ENCODE measurements around the gene MLLT1.

MLLT1 gene

DNA sequence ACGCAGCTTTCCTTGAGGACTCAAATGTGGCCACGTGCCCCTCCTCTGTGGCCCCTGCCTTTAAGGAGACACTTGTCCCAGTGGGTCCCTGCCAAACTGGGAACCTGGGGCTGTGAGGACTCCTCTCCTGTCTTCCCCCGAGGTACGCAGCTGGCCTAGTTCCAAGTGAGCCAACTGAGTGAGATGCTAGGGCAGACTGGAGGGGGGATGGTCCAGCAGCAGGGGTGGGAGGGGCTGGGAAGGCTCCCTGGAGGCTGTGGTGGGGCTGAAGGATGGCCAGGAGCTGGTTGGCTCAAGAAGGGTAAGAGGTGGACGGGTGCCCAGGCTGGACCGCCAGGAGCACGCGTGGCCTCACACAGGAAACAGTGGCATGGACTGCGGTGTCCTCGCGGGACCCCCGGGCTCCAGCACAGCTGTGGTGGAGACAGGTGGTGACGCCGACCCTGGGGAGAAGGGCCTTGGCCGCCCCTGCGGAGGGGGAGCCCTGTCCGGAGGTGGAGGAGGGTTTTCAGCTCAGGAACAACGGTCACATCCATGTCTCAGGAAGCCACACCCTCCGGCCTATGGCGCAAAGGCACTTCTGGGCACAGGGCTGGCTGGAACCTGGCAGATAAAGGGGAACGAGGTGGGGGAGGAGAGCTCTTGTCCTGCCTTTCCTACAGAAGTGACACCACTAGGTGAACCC, 45.8 kb downstream of the MLLT1 start:
- no peak for DNase-seq

DNA sequence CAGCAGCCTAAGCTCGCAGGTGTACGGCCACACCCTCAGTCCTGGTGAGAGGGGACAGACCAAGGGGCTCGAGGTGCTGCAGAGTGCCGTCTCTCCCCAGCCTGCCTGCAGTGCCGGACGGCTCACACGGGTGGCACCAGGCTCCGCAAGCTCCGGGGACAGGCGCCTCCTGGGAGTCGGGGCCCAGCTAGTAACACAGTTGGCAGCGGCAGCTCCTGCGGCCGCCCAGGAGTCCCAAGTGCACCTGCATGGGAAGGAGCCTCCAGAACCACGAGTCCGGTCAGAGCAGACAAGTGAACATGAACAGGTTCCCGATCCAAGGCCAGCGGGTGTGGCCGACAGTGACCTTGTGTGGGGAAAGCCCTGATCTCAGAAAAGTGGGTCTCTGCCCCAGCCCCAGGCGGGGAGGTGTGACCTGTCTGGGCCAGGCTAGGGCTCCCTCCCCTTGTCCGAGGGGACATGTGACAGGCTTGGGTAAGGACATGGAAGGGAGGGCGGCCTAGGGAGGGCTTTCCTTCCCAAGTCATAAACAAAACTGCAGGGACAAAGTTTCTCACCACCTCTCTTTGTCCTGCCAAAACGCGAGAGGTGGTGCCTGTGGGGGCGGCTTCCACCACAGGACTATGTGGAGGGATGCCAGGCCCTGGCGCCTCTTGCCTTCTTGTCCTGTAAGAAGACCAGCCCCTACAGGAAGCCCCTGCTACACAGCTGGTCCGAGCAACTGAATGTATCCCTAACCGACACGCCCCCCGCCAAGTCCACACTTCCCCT, 46.5 kb downstream of the MLLT1 start:
- DNase-seq: no peak

DNA sequence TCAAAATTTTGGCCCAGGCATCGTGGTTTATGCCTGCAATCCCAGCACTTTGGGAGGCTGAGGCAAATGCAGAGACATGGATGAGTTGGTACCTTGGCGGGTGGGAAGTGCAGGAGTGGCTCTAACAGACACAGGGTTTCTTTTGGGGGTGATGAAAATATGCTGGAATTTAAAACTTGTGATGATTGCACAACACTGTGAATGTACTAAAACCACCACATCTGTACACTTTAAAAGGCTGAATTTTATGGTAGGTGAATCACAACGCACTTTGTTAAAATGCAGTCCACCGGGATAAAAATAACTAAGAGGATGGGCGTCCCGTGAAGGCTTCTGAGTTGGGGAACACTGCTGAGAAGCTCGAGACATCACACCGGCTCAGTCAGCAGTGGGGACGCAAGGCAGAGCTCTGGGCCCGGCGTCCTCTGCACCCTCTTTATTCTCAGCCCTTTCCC, 47.1 kb downstream of the MLLT1 start:
- DNase-seq: no peak

DNA sequence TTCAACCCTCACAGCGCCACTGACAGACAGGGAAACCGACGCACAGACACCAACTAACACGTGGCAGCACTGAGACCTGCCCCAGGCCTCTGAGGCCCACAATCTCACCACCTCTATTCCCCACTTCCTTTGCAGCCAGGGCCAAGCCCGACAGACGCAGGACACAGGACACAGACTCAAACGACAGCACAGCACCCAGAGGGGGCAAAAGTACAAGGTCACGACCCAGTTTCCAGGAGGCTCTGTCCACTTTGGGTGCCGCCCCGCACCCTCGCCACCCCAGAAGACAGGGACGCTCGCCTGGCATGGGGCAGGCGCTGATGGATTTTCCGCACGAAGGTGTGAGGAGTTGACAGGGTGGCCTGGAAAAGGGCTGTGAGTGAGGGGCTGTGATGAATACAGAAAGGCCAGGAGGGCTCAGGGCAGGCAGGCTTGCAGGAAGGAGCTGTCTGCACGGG, 48.8 kb downstream of the MLLT1 start:
- no peak for DNase-seq

DNA sequence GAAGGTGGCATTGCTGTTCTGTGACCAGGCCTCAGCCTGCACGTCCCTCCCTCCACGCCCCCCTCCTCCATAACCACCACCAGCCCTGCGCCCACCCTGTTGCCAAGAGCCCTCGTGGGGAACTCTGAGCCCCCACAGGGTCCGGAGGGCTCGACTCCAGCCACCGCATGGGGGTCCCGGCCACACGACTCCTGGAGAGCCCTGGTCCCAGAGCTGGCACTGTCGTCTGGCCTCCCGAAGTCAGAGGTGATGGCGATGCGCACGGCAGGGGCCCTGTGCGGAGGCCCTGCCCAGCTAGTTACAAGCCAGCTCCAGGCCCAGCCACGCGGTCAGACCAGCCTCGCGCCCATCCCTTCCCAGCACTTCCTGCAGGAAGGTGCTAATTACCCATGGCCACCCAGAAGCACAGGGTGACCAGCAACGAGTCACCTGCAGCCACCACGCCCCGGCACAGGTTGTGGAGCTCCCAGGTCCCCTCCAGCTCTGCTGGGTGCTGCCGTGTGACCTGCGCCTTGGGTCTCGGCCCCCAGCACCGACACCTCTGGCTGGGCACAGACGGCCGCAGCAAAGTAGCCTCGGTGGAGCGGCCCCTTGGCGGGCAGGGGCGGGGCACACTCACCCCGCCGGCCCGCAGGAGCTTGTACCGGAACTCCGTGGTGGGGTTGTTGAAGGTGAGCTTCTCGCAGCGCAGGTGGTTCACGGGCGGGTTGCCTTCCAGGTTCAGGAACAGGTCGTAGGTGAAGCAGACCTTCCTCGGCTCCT, 49.6 kb downstream of the MLLT1 start:
- DNase-seq: no peak

DNA sequence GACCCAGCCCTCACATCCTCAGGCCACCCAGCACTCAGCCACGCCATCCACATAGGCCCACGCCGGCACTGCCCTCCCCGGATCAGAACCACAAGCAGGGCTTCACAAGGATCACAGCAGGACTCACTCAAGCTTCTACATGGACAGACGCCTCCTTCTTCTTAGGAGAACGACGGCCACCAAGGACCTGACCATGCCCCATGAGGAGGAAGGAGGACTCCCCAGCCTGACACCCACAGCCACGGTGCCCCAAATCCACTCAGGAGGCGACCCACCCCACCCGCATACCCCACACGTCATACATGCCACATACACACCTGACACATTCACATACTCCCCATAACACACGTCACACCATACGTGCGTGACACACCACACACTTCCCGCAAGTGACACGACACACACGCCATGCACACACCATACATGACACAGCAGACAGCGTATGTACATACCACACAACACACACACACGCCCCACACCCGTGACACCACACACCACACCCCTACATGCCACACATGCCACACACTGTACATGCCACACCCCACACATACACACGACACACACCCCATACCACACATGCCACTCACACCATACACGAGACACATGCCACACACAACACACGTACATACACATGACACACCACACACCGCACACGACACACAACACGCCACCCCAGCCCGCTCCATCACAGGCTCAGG, 50.4 kb downstream of the MLLT1 start:
- no peak for DNase-seq

DNA sequence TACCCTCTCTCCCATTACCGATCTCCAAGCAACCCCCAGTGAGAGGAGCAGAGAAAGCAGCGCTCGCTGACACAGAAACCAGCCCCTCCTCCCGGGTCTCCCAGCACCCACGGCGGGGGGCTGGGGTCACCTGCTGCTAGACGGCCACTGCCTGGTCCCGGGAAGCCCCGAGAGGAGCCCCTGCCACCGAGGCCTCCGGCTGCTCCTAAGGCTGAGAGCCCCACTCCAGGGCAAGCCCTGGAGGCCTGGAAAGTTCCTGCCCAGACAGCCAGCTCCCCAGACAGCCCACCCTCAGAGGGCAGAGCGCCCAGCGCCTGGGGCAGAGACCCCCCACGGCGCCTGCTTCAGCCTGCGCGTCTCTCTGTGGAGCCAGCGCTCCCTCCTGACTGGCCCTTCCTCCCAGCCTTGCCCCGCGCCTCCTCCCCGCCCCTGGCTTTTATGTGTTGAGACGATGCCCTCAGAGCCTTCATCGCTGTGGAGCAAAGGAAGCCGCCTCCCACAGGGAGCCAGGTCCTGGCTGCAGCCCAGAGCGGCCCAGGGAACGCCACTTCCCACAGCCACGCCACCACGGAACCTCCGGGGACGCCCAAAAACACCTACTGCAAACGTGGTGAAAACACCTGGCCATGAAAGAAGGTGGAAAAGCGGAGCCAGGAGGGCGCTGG, 51.1 kb downstream of the MLLT1 start:
- DNase-seq: no peak

DNA sequence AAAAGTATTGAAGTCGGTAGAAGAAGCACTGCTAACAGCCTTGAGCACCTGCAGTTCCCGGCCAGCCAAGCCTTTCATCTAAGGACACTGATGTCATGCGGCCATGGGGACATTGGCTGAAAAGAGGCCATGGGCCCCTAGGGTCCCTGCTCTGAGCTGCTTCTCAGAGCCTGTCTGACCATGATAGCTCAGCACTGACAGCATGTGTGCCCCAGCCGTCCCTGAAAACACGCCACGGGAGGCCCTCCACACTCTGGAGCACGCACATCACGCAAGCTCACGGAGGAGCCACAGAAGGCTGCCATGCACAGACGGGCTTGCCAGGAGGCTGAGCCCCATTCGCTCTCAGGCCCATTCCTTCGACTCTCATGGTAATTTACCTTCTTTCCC, 51.8 kb downstream of the MLLT1 start:
- DNase-seq: no peak

DNA sequence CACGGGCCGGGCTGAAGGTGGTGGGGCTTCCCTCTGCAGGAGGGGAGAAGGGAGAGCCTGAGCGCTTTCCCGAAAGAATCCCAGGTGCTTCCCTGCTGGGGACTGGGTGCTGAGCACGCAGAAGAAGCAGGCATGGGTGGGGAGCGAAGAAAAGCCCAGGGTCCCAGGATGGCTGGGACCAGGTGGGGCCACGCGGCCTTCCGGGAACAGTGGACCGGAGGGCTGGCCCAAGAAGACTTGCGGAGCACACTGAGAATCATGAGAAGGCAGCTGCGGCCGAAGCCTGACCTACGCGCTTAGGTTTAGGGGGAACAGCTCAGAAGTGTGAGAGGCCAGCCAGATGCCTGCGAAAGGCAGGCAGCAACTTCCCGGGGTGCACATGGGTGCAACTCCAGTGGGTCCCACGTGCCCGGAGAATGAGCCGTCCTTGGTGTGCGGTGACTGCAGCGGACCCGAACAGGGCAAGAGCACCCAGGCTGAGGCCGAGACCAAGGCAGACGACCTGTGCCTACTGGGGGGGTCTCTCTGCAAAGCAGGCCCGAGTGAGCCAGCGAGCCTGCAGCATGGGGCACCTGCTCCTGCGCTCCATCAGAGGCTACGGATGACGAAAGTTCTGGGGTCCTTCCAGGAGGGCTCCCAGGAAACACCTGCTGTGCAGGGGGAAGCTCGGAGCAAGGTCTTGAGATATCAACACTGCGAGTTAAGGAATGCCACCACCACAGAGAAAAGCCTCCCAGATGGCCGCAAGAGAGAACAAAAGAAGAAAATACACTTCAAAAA, 52.4 kb downstream of the MLLT1 start:
- no peak for DNase-seq

DNA sequence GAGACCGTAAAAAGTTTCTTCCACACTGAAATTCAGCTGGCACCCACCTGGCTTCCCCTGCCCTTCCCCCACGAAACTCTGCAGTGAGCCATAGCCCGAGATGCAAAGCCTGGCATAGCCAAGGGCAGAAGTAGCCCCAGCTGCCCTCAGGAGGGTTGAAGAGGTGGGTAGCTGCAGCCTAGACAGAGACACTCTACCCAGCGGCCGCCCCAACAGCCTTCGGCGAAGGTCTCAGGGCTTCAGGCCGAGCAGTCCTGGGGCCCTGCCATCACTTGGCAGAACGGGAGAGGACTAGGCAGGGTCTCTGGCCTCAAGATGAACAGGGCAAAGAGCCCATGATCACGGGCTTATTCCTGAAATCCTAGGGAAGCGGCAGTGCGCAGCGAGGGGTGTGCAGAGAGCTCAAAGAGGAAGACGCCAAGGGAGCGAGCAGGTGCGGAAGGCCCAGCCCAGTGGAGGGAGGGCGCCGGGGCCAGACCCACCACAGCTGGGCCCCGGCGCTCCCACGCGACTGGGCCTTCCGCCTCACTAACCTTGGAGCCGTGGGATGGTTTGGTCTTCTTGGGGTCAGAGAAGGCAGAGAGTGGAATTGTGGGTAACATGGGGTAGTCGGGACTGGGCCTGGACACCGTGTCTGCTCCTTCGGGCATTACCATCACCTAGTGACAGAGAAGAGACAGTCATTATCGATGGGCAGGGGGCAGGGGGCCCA, 53.2 kb downstream of the MLLT1 start:
- DNase-seq: no peak

DNA sequence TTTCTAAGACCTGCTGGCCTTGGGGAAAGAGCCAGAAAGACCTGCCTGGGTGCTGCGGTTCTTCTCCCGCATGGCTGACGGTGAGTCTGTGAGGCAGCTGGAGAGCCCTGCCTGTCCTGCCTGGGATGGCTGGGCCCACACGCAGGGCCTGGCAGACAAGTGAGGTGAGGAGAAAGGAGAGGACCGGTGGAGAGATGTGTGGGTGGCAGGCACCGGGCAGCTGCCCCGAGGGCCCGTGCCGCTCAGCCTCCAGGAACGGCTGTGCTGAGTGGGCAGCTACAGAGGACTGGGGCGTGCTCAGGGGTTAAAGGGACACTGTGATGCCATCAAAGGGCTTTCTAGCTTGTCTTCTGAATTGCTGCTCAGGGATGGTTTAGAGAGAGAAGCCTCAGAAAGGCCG, 53.8 kb downstream of the MLLT1 start:
- DNase-seq: no peak

DNA sequence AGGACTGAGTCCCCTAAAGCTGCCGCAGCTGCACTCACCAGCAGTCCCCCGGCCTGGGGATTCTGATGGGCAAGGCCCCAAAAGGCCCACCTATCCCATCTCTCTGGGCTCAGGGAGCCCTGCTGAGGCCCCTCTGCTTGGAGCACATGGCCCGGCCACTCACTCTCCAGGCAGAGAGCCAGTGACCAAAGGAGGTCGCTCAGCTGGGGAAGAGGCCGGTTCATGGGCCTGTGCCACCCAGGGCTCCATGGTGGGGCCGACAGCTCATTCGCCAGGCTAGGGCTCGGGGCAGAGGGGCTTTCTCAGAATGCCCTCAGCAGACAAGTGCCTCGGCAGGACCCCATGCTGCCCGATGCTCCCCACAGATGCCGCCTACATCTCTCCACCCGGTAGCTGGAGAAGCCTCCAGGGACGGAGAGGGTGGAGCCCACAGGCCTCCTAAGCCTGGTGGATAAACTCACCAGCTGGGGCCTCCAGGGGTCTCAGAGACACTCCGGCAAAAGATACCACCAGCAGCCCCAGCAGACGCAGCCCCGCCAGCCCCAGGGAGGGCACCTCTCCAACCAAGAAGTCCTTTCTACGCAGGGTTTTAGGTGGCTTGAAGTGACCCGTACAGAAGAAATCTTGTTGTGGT, 54.4 kb downstream of the MLLT1 start:
- DNase-seq: no peak

DNA sequence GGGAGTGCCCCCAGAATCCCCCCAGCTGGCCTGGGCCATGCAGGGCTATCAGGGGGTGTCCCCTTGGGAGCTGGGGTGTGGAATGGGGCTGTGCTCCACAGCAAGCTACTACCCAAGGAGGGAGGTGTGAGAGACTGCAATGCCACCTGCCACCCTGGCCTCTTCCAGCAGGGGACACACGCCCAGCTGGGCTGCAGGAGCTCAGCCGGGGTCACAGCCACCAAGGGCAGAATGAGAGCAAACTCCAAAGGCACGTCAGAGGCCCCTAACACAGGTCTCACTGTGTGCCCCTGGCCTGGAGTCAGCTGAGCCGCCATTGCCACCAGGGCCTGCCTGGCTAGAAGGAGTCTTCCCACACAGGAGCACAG, 55.5 kb downstream of the MLLT1 start:
- DNase-seq: no peak

DNA sequence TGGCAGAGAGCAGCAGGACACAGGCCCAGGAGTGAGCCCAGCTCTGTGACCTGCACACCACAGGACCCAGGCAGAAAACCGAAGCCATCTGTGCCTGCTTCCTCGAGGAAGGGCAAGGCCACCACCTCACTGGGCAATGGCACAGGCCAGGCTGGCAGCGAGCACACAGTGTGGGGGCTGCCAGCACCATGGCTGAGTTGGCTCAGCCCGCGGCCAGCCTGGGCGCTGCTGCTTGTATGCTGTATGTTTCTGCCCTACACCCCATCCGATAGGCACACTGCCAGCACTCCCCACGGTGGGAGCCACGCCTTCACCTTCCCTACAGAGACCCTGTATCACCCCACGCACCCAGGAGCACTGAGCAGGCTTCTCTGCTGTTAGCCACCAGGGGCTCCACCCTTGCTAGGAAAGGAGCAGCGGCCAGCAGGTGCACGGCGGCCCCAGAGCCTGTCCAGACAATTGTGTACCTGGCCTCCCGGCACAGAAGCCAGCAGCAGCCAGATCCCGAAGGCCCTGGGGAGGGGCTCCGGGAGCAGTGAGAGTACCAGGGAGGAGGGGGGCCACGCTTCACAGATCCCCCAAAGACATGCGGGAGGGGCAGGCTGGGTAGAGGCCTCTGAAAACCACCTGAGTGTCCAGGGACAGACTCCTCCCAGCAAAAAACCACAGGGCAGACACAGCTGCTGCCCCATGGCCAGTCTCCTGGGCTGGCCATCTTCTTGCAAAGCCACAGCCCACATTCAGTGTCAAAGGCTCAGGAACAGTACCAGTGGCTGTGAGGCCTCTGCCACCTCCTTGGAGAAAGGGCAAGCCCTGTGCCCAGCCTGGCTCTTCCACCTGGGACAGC, 56.1 kb downstream of the MLLT1 start:
- no peak for DNase-seq

DNA sequence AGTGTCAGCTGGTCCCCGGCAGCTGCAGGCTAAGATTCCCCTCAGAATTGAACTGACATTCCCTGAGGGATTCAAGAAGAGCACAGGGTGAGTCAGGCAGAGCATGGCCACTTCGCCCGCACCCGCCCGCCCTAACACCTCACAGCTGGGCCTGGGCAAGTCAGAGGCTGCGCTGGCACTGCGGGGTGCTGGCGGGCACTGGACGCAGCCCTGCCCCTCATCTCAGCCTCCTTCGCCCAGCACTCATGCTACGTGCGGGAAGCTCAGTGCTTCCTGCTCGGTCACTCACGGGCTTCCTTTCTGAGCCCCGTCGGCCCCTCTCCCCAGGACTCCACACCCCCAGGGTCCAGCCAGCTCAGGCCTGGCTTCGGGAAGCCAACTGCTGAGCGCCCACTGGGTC, 56.9 kb downstream of the MLLT1 start:
- DNase-seq: no peak

DNA sequence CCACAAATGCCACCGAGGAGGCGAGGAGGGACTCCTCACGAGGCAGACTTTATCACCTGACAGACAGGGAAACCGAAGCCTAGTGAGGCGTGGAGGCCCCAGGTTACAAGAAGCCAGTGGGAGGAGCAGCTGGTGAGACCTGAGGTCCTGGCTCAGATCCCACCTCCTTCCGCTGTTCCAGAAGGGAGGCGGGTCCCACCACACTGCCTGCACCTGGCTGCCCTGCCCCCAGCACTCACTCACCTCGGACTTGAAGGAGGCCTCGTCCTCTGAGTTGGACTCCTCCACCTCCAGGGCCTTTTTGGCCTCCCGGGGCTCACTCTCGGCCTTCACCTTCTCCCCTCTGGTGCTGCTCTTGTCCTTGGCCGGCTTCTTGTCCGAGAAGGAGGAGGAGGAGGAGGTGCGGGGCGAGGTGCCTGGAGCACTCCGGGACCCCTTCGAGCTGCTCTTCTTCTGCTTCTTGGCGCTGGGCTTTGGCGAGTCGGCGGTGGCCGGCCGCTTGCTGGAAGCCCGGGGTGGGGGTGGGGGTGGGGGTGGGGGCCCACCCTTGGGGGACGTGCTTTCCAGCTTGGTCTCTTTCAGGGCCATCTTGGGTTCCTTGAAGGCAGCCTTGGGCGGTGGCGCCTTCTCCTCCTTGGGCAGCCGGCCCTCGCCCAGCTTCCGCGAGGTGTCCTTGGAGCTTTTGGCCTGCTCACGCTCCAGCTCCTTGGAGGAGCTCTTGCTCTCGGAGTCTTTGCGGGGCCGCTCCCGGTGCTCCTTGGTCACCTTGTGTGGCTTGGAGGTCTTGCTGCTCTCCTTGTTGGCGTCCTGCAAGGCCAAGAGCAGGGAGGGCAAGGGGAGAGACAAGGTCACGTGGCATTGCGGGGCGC, 57.7 kb downstream of the MLLT1 start:
- no peak for DNase-seq

DNA sequence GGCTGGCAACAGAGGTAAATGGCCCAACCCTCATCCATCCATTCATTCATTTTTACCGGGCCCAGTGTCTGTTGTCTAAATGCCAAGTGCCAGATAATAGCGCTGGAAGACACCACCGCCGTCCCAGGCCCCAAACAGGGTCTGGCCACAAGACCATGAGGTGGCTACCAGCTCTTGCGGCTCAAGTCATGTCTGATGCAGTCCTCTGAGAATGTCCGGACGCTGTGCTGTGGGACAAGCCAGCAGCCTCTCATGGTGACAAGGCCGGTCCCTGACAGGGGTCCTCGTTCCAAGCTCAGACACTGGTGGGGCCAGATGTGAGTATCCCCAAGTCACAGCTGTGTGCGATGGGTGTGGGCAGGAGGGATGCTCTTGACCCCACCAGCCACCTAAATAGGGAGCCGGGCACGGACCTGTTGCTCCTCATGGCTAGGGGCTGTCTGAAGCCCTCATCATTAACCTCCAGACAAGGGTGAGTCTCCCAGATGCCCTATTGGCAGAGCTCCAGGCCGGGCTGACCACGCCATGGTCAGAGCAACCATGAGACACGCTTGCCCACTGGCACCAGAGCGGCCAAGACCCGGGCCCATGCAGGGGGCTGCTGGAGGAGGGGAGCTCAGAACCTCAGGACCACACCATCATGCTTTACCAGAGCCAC, 58.4 kb downstream of the MLLT1 start:
- no peak for DNase-seq
